Inflammatory macrophage treated with lipopolysaccharide for 1 hour (primary cell): ENCODE results near the gene MRPL53.
A peak's percentile ranks its signal among the peaks of the same experiment; 100 is the strongest.
"Not testable (repeated sequence)": the region's sequence is repeated elsewhere in the genome, so short reads cannot be mapped to it uniquely, and the experiment has no call there.

Source experiments
- DNase-seq, 2 donors: peaks; one replicate each; pipeline ENCODE4 v3.0.0-alpha.2; 2020 to 2022

MRPL53 gene

DNA sequence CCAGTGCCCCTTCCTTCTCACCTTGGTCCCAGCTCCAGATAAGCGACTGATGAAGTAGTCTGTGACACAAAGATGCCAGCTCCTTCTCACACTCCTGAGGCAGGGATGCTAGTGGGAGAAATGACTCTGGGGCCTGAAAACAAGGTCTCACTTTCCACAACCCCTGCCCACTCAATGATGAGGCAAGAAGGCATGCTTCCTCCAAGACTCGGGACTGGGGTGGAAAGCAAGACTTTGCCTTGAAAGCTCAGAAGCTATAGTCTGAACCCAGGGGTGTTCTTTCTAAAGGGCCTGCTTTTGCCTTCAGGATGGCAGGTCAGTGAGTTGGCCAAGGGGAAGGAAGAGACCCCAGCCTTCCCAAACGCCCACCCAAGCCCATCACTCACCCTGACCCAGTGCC is 9.0 kb upstream of the MRPL53 start:
- DNase-seq: peak; percentile 66 to 81

DNA sequence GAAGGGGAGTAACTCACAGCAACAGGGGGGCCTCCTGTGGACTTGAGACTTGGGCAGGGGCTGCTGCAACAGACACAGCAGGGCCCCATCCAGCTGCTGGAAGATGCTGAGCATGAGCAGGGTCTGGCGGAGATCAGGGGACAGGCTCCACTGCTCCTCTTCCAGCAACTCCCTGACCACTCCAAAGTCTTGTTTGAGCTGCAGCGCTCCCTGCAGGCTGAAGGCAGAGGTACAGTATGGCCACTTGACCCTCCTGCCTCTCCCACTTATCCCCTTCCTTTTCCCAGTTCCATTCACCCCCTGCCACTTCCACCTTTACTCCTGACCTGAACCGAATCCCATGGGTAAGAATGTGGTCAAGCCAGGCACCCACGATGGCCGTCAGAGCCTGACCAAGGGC is 2.4 kb upstream of the MRPL53 start:
- DNase-seq: no peak

DNA sequence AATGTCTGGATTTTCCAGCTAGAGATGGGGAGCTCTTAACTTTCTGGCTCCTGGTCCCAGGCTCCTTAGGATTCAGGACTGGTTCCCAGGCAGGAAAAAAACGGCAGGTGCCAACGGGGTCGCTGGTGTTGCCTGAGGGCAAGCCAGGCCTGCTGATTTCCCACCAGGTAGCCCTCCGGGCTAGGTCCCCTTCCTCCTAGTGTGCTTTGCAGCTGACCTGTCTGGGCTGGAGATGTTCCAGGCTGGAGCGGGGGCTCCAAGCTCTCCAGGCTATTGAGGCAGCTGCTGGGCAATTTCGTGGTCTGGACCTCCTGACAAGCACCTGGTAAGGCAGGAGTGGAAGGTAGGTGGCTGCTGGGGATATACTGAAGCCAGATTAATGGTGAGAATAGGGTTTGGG is 2.0 kb upstream of the MRPL53 start:
- DNase-seq: no peak

DNA sequence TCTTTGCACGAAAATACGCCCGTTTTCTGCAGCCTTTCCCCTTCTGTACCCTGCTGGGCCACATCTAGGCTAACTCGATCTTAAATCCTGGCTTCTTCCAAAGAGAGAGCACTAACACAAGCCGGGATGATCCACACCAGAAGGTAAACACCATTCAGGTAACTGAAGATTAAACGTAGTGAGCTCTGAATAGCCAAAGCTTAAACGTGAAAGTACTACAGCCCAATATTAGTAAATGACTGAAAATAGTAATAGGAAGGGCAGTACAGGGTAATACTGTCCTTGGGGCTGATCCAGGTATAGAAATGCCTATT is 422 bp upstream of the MRPL53 start:
- DNase-seq: no peak

DNA sequence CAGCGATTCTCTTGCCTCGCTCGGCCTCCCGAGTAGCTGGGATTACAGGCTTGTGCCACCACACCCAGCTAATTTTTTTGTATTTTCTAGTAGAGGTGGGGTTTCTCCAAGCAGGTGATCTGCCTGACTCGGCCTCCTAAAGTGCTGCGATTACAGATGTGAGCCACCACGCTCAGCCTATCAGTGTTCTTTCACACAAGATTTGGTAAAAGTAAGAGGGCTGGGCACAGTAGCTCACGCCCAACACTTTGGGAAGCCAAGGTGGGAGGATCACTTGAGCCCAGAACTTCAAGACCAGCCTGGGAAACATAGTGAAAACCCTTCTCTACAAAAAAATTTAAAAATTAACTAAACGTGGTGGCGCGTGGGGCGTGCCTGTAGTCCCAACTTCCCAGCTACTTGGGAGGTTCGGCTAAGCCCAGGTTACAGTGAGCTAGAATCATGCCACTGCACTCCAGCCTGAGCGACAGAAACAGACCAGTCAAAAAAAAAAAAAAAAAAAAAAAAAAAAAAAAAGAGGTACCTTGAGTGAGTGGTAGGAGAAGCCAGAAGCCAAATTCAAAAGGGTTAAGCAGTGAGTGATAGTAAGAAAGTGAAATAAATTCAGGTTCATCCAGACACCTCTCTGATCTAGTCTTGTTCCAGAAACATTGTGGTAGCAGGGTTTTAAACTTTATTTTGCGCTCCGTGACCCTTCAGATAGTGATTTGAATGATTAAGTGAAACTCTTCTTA is 981 bp downstream of the MRPL53 start:
- no peak for DNase-seq

DNA sequence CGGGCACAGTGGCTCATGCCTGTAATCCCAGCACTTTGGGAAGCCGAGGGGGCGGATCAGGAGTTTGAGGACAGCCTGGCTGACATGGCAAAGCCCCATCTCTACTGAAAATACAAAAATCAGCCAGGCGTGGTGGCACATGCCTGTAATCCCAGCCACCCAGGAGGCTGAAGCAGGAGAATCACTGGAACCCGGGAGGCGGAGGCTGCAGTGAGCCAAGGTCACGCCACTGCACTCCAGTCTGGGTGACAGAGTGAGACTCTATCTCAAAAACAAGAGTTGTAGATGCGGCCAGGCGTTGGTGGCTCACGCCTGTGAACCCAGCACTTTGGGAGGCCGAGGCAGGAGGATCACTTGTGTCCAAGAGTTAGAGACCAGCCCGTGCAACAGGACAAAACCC is 1.7 kb downstream of the MRPL53 start:
- not testable (repeated sequence) for DNase-seq

DNA sequence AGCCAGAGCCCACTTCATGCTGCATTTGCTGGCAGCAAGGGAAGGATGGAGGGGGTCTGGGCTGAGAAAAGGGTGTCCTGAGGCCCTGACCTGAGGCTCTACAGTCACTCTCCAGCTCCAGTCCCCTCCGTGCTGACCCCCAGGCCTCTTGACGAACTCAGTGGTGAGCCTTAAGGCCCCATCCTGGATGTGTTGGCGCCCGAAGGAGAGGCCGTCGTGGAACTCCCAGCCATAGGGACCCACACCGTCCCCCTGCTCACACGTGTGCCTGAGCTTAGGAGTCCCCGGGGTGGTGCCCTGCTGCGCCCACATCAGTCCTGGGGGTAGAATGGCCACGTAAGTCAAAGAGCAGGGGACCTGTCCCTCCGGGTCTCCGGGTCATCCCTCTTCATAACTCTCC is 8.1 kb downstream of the MRPL53 start:
- DNase-seq: no peak

DNA sequence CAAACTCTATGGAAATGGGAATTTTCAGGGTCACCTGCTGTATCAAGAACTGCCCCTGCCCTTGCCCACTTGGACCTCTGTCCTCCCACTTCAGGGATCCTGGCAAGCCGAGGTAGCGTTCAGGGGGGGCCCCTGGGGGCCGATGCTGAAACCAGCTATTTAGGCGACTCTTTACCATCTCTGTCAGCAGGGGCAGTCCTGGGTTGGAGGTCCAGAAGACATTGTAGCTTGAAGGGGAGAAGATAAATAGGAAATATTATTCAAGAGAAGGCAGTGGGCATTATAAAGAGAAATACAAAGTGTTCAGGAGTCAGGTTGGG is 9.7 kb downstream of the MRPL53 start:
- DNase-seq: no peak

DNA sequence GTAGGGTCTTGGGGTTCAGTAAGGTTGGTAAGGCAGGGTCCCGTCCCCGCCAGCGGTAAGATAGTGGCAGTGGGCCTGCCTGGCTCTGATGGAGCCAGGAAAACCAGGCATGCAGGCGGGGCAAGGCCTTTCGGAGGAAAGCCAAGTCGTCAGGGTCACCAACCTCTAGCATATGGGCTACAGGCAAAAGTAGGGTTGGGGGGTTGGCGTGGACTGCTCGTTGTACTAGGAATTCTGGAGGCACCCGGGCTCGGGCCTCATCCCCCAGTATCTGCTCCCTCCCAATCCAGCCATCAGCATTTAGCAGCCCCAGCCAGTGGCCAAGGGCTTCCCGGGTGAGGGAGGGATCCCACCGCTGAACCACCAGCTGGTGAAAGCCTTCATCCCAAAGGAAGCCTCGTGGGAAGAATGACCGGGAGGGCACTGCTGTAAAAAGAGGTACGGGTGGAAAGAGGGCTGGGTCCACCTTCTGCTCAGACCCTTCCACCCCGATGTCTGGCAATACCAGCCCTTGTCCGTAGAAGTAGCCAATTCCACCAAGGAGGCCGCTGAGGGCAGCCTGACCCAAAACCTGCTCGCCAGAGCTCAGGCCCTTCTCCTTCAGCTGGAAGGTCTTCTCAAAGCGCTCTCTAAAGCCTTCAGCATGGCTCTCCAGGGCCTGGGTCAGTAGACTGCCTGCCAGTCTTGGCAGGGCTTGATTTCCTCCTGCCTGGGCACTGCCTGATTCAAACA is 10.3 kb downstream of the MRPL53 start:
- no peak for DNase-seq

DNA sequence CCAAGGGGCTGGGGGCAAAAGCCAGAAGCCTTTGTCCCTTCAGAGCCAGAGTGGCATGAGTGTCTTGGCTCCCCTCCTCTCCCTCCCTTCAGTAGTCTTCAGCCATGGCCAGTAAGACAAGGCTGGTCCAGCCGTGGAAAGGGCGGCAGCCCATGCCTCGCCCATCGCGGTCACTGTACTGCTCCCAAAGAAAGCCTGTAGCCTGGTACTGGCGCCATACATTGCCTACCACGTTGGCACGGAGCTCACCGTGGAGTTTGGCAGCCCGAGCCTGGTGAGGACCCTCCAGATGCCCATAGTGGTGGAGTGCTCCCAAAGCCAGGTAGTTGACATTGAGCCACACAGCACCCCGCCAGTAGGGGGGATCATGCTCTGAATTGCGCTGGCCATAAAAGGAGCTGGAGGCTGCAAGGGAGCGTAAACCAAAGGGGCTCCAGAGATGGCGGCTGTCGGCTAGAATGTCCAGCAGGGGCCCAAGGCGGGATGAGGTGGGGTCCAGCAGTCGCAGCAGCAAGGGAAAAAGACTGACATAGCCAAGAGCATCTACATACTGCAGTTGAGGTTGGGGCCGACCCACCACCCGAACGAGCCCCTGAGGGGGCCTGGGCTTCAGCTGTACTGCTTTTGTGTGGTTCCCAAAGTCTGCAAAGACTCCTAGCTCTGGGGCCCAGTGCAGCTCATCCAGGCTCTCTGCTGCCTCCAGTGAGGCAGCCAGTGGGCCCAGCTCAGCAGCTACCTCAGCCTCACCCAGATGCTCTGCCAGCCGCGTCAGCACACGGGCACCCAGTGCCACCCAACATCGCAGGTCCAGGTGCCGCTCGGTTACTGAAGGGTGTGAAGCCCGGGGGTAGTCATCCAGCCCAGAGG is 11.1 kb downstream of the MRPL53 start:
- DNase-seq: no peak

DNA sequence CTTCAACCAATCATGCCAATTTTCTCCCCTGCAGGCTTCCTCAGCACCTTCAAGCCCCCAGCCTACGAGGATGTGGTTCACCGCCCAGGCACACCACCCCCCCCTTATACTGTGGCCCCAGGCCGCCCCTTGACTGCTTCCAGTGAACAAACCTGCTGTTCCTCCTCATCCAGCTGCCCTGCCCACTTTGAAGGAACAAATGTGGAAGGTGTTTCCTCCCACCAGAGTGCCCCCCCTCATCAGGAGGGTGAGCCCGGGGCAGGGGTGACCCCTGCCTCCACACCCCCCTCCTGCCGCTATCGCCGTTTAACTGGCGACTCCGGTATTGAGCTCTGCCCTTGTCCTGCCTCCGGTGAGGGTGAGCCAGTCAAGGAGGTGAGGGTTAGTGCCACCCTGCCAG is 12.3 kb downstream of the MRPL53 start:
- not testable (repeated sequence) for DNase-seq

DNA sequence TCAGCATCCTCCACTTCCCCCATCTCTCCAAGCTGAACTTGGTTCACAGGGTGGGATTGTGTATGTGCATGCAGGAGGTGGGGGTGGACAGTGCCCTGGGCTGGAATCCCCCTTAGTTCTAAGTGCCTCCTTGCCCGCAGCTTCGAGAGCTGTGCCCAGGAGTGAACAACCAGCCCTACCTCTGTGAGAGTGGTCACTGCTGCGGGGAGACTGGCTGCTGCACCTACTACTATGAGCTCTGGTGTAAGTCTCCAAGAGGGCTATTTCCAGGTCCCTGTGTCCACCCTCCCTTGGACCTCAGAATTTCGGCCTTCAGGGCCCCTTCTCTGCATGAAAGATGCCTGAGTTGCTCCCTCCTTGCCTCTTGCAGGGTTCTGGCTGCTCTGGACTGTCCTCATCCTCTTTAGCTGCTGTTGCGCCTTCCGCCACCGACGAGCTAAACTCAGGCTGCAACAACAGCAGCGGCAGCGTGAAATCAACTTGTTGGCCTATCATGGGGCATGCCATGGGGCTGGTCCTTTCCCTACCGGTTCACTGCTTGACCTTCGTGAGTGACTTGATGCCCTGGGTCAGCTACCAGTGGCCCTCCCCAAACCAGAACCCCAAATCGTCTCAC is 12.9 kb downstream of the MRPL53 start:
- DNase-seq: not testable (repeated sequence)

DNA sequence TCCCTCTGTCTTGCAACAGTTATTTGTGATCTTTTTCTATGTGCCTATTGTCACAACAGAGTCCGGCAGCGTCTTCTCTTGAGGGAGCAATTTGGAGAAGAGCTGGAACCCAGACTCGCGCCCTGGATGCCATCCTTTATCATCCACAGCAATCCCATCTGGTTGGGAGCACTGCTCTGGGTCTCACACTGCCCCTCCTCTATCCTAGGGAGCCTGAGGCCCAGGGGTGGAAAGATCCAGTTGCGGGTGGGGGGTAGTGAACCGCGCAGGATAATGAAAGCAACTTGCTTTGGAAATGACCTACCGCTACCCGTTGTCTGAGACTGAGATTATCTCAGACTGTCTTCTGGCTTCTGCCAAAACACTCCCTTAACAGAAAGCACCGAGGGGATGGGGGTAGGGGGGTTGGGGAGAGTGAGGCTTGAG is 13.5 kb downstream of the MRPL53 start:
- no peak for DNase-seq

DNA sequence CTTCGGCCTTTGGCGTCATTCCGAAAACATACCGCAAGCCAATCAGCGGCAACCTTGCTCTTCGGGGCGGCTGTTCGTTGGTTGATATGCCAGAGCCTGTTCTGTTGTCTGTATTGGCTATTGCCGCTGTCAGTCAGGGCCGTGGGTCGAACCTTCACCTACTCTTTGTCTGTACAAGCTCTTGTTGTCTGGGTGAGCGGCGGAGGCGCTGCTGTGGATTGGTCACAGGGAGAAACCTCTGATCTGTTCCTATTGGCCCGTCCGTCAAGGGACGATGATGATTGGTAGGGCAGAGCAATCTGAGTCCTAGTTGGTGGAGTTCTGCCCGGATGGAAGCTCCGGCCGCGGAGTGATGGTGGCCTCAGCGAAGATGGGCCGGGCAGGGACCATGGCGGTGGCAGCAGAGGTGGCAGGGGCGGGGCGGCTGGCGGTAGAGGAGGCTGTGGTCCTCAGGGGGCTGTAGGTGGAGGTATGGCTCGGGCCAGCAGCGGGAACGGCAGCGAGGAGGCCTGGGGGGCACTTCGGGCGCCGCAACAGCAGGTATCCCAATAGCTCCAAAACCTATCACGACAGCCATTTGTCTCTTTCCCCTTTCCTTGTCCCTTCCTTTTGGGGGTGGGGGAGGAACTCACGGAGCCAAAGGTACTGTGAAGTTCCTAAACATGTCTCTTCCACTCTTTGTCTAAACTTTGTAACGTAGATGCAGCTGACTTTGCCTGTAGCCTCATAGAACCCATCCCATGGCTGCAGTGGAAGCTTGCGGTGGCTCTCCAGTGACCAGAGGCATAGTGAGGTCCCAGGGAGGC is 14.1 kb downstream of the MRPL53 start, which contains the start of gene WBP1:
WBP1 (plus strand) TSS at position 307 of the 806 bp plus-strand sequence; CDS start at position 472, 165 bp downstream.
- DNase-seq: peak; percentile 100

DNA sequence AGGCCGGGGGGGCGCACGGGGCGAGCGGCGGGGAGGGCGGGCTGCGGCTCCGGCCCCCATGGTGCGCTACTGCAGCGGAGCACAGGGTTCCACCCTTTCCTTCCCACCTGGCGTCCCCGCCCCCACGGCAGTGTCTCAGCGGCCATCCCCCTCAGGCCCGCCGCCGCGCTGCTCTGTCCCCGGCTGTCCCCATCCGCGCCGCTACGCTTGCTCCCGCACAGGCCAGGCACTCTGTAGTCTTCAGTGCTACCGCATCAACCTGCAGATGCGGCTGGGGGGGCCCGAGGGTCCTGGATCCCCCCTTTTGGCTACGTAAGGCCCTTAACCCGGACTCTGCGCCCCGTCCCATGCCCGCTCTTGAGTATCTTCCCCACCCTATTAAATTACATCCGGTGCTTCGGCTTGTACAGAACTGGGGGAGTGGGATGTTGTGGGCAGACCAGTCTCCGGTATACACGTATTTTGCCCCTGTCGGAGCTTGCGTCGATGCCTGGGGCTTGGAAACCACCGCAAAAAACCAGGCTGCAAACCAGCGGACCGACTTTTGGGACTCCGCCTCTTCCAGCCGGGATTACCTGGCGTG is 14.8 kb downstream of the MRPL53 start:
- peak in 1 of 2 donors; percentile 32 for DNase-seq

DNA sequence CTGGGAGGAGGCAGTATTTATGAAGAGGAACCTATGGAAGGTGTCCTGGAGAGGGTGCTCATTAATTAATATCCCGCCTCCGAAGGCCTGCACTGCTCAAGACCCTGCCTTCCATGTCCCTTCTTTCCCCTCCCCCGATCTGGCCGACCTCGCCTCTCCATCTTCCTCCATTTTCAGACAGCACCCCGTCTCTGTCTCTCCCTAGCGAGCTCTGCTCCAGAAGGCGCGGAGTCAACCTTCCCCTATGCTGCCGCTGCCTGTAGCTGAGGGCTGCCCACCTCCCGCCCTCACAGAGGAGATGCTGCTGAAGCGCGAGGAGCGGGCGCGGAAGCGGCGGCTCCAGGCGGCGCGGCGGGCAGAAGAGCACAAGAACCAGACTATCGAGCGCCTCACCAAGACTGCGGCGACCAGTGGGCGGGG is 15.3 kb downstream of the MRPL53 start:
- DNase-seq: no peak

DNA sequence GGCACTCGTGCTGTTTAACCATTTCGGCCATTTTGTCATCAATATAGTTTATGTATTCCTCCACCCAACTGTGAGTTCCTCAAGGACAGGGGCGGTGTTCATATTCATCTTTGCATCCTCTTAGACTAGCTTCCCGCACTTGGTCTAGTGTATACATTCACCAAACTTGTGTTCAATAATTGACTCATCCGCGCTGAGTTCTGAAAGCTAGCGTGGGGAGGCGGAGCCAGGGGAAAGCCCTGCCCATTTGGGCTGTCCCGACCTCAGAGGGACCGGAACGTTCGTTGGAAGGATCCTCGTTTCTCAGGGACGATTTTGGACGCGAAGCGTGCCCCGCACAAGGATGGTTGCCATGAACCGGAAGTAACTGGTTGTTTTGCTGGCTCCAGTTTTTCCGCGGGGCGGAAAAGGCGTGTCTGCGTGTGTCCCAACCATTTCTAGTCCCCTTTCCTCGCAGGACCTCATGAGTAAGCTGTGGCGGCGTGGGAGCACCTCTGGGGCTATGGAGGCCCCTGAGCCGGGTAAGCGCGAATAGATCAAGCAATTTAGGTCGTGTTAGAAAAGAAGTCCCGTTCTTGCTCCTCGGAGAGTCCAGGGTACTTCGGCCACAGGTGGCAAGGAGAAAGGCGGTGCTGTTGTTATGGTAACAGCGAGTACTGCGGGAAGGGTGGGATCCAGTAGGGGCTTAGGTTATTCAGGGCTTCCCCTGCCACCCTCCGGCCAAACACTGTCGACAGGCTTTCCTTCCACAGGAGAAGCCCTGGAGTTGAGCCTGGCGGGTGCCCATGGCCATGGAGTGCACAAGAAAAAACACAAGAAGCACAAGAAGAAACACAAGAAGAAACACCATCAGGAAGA is 17.6 kb downstream of the MRPL53 start, which contains the start of gene INO80B:
INO80B (plus strand) TSS at position 434 of the 858 bp plus-strand sequence; CDS start at position 464, 30 bp downstream.
- DNase-seq: peak; percentile 98 to 99

DNA sequence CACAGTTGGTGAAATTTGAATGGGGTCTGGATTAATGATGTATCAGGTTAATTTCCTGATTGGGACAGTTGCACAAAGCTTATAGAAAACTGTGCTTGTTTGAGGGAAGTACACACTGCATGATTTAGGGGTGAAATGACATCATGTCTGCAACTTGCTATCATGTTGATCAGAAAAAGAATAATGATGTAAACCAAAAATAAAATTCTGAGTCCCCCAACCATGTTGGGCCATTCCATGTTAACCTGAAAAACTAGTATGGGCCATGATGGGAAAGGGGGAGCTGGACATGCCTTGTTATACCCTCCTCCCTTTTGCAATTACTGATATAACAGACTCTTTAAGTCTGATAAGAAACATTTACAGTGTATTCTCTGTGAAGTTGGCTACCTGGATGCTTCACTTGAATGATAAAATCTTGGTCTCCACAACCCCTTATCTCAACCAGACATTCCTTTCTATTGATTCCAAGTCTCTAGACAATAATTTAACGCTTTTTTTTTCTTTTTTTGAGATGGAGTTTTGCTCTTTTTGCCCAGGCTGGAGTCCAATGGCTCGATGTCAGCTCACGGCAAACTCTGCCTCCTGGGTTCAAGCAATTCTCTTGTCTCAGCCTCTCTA is 21.8 kb downstream of the MRPL53 start:
- DNase-seq: no peak

DNA sequence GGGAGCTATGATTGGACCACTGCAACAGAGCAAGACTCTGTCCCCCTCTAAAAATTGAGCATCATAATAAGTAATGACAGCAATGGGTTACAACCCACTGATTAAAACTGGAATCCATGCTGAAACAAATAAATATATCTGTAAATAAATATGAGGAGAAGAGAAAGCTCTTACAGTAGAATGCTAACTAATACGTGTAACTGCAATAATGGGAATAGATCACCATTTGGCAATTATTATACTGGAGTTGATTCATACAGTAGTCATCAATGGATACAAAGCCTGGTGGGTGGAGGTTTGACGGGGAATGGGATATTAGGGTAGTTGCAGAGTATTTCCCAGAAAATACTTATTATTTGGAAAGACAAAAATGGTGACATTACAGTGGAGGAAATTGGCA is 23.7 kb downstream of the MRPL53 start:
- DNase-seq: no peak
